Esophagus muscularis mucosa (tissue), 4 donors: ENCODE data around the gene TMEM220. TPM values are rescaled to one million over a fixed set of nuclear protein-coding genes. Genes with fewer than 3 reads are reported as not detected.
"Not testable (repeated sequence)": the region's sequence is repeated elsewhere in the genome, so short reads cannot be mapped to it uniquely, and the experiment has no call there.

ENCODE experiments used
- DNase-seq: peaks from one replicate; pipeline ENCODE4 v3.0.0-alpha.2; 2017; ENCODE audit errors: extremely low spot score
- H3K27ac ChIP-seq, 4 donors: fragments of 200-600 bp; sonication (generic); replicated peaks in 1 of 4; 1 replicate in 3 of 4; 2 replicates in 1 of 4; pipeline ENCODE4 v1.5.1; 2016 to 2019; ENCODE audit warnings: mild to moderate bottlenecking in 1 of 4
- H3K27me3 ChIP-seq, 4 donors: fragments of 200-600 bp; sonication (generic); one replicate each; pipeline versions ENCODE4 v1.5.1 to v1.6.0; 2016 to 2019
- H3K36me3 ChIP-seq, 4 donors: fragments of 200-600 bp; sonication (generic); one replicate each; pipeline ENCODE4 v1.5.1; 2016 to 2019
- H3K4me1 ChIP-seq, 4 donors: fragments of 200-600 bp; sonication (generic); one replicate each; pipeline ENCODE4 v1.5.1; 2016 to 2019
- H3K4me3 ChIP-seq, 4 donors: fragments of 200-600 bp; sonication (generic); 1 replicate in 2 of 4; 2 replicates in 2 of 4; pipeline ENCODE4 v1.5.1; 2016 to 2019; ENCODE audit warnings: mild to moderate bottlenecking in 4 of 4, moderate library complexity in 1 of 4
- H3K9me3 ChIP-seq, 4 donors: fragments of 200-600 bp; sonication (generic); 1 replicate in 3 of 4; 2 replicates in 1 of 4; pipeline ENCODE4 v1.5.1; 2016 to 2019
- EP300 ChIP-seq: sonication (generic); formaldehyde crosslinking; IDR thresholded peaks from one replicate; pipeline ENCODE4 v1.6.1; 2017; ENCODE audit warnings: antibody characterized with exemption
- POLR2A ChIP-seq: fragments of 450-650 bp; IDR thresholded peaks from one replicate; pipeline ENCODE4 v1.6.1; 2017; ENCODE audit warnings: antibody characterized with exemption, moderate library complexity, mild to moderate bottlenecking, low read depth
- POLR2AphosphoS5 ChIP-seq, 2 donors: sonication (generic); formaldehyde crosslinking; IDR thresholded peaks; one replicate each; pipeline ENCODE4 v1.6.1; 2017; ENCODE audit warnings: antibody characterized with exemption in 2 of 2
- WGBS: methylation state at CpG from one replicate; pipeline ENCODE4 v1.1.5; 2018; 5-methylcytosine and 5-hydroxymethylcytosine counted together
- intact Hi-C: fragments of 100-400 bp; cut with DNase I; formaldehyde crosslinking; loops from one replicate; pipeline ENCODE4 v1.15.1; 2023
- total RNA-seq, 4 donors: library from RNA; depleted of rRNA; stranded (reverse); fragments of >200 nt; gene quantifications; one replicate each; pipeline versions ENCODE4 v1.1.0 to v1.2.1, GENCODE V29; 2016
- TF ChIP-seq, protein P1 (sequence below), 3 experiments: fragments of 200-600 bp in 2 of 3; fragments of 450-650 bp in 1 of 3; sonication (generic) in 2 of 3; IDR thresholded peaks; one replicate each; pipeline ENCODE4 v1.5.1; 2017 to 2019; ENCODE audit warnings: antibody characterized with exemption in 3 of 3, mild to moderate bottlenecking in 2 of 3, moderate library complexity in 1 of 3

Gene TMEM220
- total RNA-seq, 4 donors from 2014 or later, result 7.5 to 15.4 (median 11.1) TPM

DNA sequence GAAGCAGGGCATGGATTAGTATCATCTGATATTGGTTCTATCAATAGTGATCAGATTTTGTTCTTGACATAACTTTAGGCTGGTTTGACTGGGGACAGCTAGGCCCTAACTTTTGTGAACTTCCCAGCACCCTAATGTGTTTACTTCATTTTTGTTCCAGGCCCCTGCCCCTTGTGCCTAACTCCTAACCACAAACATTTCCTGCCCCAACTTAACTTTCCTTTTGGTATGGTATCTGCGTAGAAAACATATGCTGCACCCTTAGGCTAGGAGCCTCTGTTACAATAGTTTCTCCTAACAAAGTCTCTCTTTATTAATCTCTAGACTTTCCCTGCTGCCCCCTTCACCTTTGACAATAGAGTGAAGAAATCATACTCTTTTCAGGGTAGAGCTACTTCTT, 30.0 kb downstream of the TMEM220 start:
- intact Hi-C loops, result no loop called here
- no peaks in the 10 kb centered on the region for H3K27me3 ChIP-seq
- peaks cover 0 to 10% (median 7%) of the 10 kb centered on the region in 4 donors for H3K36me3 ChIP-seq
- TF ChIP-seq, protein P1, sequence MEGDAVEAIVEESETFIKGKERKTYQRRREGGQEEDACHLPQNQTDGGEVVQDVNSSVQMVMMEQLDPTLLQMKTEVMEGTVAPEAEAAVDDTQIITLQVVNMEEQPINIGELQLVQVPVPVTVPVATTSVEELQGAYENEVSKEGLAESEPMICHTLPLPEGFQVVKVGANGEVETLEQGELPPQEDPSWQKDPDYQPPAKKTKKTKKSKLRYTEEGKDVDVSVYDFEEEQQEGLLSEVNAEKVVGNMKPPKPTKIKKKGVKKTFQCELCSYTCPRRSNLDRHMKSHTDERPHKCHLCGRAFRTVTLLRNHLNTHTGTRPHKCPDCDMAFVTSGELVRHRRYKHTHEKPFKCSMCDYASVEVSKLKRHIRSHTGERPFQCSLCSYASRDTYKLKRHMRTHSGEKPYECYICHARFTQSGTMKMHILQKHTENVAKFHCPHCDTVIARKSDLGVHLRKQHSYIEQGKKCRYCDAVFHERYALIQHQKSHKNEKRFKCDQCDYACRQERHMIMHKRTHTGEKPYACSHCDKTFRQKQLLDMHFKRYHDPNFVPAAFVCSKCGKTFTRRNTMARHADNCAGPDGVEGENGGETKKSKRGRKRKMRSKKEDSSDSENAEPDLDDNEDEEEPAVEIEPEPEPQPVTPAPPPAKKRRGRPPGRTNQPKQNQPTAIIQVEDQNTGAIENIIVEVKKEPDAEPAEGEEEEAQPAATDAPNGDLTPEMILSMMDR (IDR thresholded peaks at IDR 0.05), result no peak
- TF ChIP-seq EP300, result no peak
- TF ChIP-seq POLR2A, result no peak
- no peak for TF ChIP-seq POLR2AphosphoS5 (IDR thresholded peaks at IDR 0.05)
- WGBS, result 88% methylated on average over 1 of the region's 1 CpG
- no peak overlapping the region for H3K4me3 ChIP-seq
- peaks cover 8 to 46% (median 30%) of the 10 kb centered on the region in 4 donors for H3K4me1 ChIP-seq
- DNase-seq, result no peak
- no peak overlapping the region for H3K27ac ChIP-seq
- no peaks in the 10 kb centered on the region for H3K9me3 ChIP-seq

DNA sequence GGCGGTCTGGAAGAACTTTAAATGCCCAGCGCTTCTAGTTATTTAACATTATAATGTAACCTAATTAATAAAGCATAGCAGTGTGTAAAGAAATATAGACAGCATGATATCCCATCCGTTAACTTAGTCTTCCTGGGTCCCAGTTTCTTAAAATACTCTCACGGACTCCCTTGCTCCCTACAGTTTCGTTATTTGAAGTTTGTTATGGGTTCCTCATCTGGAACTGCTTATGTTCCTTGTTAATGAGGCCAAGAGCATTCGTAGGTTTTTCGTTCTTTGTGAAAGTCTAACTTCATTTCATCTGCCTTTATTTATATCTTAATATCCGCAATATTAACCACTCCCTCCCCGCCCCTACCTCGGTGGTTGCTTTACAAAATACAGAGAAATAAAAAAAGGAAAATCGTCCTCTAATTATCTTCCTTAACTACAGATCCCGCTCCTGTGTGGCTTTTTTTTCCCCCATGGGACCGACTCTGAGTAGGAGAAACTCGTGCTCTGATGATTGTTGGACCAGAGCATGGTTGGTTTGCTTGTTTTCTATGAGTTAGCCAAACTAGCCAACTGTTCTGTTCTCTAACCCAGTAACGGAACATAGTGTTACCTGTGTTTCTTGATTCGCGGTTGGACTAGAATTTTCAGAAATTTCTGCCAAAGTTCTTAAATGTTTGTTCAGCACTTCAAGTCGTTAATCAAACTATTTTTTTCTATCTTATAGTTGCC, 31.6 kb downstream of the TMEM220 start:
- Histone ChIP-seq H3K27me3 (no peaks in the 10 kb centered on the region), H3K4me1 (peaks cover 8 to 46% (median 30%) of the 10 kb centered on the region in 4 donors), H3K27ac (peak overlapping the region; percentile 92 to 94 (median 94)), H3K9me3 (no peaks in the 10 kb centered on the region), H3K4me3 (peak overlapping the region; percentile 83 to 98 (median 93)), H3K36me3 (peaks cover 8 to 24% (median 22%) of the 10 kb centered on the region in 4 donors)
- no peak for DNase-seq
- intact Hi-C loops, result no loop called here
- 12% methylated on average over 18 of the region's 18 CpGs for WGBS
- no peak for TF ChIP-seq POLR2AphosphoS5 (IDR thresholded peaks at IDR 0.05)
- TF ChIP-seq POLR2A, result no peak
- no peak for TF ChIP-seq EP300
- TF ChIP-seq, protein P1 (IDR thresholded peaks at IDR 0.05), result no peak

DNA sequence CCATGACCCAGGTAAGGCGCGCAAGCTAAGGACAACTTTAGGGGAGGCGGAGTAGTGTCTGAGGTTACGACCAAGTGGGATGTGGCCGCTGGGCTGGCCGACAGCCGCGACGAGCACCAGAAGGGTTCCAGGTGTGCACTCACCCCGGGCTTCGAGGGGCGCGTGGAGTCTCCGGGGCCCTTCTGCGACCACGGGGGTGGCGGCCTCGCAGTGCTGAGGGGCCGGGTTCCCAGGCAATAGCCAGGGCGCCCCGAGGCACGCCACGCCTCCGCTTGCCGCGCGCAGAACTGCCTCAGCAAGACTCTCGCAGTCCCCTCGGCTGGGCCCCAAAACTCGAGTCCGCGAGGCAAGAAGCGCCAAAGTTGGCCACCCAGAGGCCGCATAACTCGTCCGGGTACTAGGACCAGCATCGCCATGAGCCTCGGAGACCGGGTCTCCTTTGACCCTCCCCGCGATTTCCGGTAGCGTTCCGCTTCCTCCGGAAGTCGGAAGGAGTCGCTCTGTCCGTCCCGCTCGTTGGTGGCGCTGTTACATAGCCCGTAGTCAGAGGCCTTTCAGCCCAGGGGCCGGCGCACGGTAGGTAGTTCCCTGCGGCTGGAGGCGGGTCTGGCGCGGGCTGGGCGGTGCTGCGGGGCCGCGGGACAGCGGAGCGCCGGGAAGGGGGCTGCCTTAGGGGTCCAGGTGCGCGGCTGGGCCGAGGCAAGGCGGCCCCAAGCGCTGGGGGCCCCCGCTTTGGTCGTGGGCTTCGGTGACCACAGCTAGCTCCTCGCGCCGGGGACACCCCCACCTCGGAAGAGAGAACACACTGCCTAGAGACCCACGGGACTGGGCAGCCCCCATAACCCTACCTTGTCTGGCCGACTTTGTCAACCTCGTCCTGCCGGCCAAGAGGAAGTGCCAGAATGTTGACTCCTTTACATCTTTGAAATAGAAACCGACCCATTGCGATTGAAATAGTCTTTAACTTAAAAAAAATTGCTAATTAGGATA, 32.4 kb downstream of the TMEM220 start, which contains the start of the genes ADPRM and SCO1:
Gene ADPRM, plus strand, starts transcription at position 503 of the 990 bp plus-strand sequence. CDS start 7,333 bp downstream, outside the sequence.
Gene SCO1, minus strand, starts transcription at position 442 of the 990 bp plus-strand sequence. Its CDS starts 26 bp downstream, at position 416.
- peak; percentile 97 to 98 for TF ChIP-seq POLR2AphosphoS5 (IDR thresholded peaks at IDR 0.05)
- no peak for TF ChIP-seq EP300
- TF ChIP-seq, protein P1 (IDR thresholded peaks at IDR 0.05), result peak; percentile 36 to 46 (median 41)
- TF ChIP-seq POLR2A, result peak; percentile 78
- H3K4me3 ChIP-seq, result peak within 1 kb of the TSS; percentile 83 to 98 (median 93)
- intact Hi-C loops, result no loop called here
- H3K4me1 ChIP-seq, result peaks cover 8 to 42% (median 28%) of the 10 kb centered on the region in 4 donors
- H3K27ac ChIP-seq, result peak within 1 kb of the TSS; percentile 92 to 94 (median 94)
- H3K36me3 ChIP-seq, result peaks cover 16 to 33% (median 28%) of the 10 kb centered on the region in 4 donors
- DNase-seq, result peak; percentile 97
- no peaks in the 10 kb centered on the region for H3K27me3 ChIP-seq
- WGBS, result 2% methylated on average over 19 of the region's 84 CpGs
- H3K9me3 ChIP-seq, result no peaks in the 10 kb centered on the region

DNA sequence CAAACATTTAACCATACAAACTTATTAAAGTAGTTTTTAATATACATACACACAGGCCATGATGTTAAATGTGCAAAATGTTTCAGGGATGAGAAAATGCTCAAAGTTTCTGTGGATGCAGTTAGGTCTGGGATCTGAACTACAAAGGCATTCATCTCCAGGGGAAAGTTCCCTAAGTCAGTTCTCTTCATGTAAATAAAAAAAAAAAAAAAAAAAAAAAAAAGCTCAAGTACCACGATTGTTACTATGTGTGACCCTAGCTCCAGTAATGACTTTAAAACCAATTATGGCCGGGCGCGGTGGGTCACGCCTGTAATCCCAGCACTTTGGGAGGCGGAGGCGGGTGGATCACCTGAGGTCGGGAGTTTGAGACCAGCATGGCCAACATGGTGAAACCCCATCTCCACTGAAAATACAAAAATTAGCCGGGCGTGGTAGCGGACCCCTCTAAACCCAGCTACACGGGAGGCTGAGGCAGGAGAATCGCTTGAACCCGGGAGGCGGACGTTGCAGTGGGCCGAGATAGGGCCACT, 33.9 kb downstream of the TMEM220 start:
- 90% methylated on average over 17 of the region's 17 CpGs for WGBS
- H3K27me3 ChIP-seq, DNase-seq, H3K27ac ChIP-seq, intact Hi-C loops, H3K9me3 ChIP-seq: not testable (repeated sequence)
- Histone ChIP-seq H3K4me1 (peaks cover 8 to 38% (median 27%) of the 10 kb centered on the region in 4 donors), H3K36me3 (peaks cover 29 to 48% (median 43%) of the 10 kb centered on the region in 4 donors), H3K4me3 (peak overlapping the region; percentile 83 to 98 (median 93))
